HepG2 (cell line): ENCODE measurements around the gene BBLN. TPM values are rescaled to one million over a fixed set of nuclear protein-coding genes. Genes with fewer than 3 reads are reported as not detected.

Experiments
- E2F5 ChIP-seq: sonication (generic); formaldehyde crosslinking; conservative IDR thresholded peaks from 2 replicates; pipeline ENCODE4 v1.4.0; 2020; ENCODE audit warnings: missing genetic modification reagents
- HMGXB4 ChIP-seq, 2 experiments: sonication (generic) in 1 of 2; formaldehyde crosslinking in 1 of 2; IDR thresholded peaks; 2 replicates each; pipeline versions ENCODE4 v1.4.0 to v1.6.1; 2018 to 2020; ENCODE audit warnings: missing genetic modification reagents in 2 of 2, borderline replicate concordance in 1 of 2, low read depth in 1 of 2, mild to moderate bottlenecking in 1 of 2, missing biosample characterization in 1 of 2
- HNF1B ChIP-seq: sonication (generic); formaldehyde crosslinking; IDR thresholded peaks from 2 replicates; pipeline ENCODE4 v1.5.1; 2020; ENCODE audit warnings: mild to moderate bottlenecking, moderate library complexity, missing genetic modification reagents
- MAX ChIP-seq: IDR thresholded peaks from 2 replicates; pipeline ENCODE4 v1.6.1; 2012; ENCODE audit warnings: inconsistent platforms
- NR2F6 ChIP-seq, 2 experiments: IDR thresholded peaks; 2 replicates each; pipeline ENCODE4 v1.6.1; 2016; ENCODE audit warnings: antibody characterized with exemption in 1 of 2, mild to moderate bottlenecking in 1 of 2
- PITX1 ChIP-seq: sonication (generic); formaldehyde crosslinking; IDR thresholded peaks from 2 replicates; pipeline ENCODE4 v1.5.1; 2020; ENCODE audit warnings: mild to moderate bottlenecking, missing genetic modification reagents
- SAP130 ChIP-seq: IDR thresholded peaks from 2 replicates; pipeline ENCODE4 v1.6.1; 2016; ENCODE audit warnings: low read depth
- SETDB1 ChIP-seq: sonication (generic); formaldehyde crosslinking; IDR thresholded peaks from 2 replicates; pipeline ENCODE4 v1.5.1; 2020; ENCODE audit warnings: missing genetic modification reagents, mild to moderate bottlenecking, borderline replicate concordance
- ZNF160 ChIP-seq: sonication (generic); formaldehyde crosslinking; IDR thresholded peaks from 2 replicates; pipeline ENCODE4 v1.8.0; 2022; ENCODE audit warnings: mild to moderate bottlenecking, inconsistent platforms, missing genetic modification reagents
- ZNF335 ChIP-seq: sonication (generic); formaldehyde crosslinking; IDR thresholded peaks from 2 replicates; pipeline ENCODE4 v1.4.0; 2020; ENCODE audit warnings: missing genetic modification reagents
- ZNF501 ChIP-seq: sonication (generic); formaldehyde crosslinking; IDR thresholded peaks from 2 replicates; pipeline ENCODE4 v1.5.1; 2020; ENCODE audit warnings: mild to moderate bottlenecking, moderate library complexity, missing genetic modification reagents
- ZNF788 ChIP-seq: sonication (generic); formaldehyde crosslinking; IDR thresholded peaks from 2 replicates; pipeline ENCODE4 v1.5.0; 2020; ENCODE audit warnings: mild to moderate bottlenecking, missing genetic modification reagents, borderline replicate concordance
- polyA plus RNA-seq, 8 experiments: library from polyadenylated mRNA; depleted of rRNA in 3 of 8; stranded (reverse) in 7 of 8; unstranded in 1 of 8; fragments of >200 nt; fragmentation: Illumina TruSeq in 4 of 8; extraction: Trizol in 4 of 8; gene quantifications; 2 replicates each; pipeline versions ENCODE4 v1.2.1 to v1.2.3, GENCODE V29; 2011 to 2016; ENCODE audit warnings: low read depth in 4 of 8, missing spikeins in 1 of 8, mixed read lengths in 1 of 8; ENCODE audit not compliant: insufficient read depth in 1 of 8
- total RNA-seq, 5 experiments: library from RNA; depleted of rRNA; stranded (reverse); fragments of >200 nt; fragmentation: Illumina TruSeq; extraction: Trizol; gene quantifications; 2 replicates each; pipeline ENCODE4 v1.2.3, GENCODE V29; 2016; ENCODE audit warnings: low read depth in 1 of 5
- TF ChIP-seq, protein P1 (sequence below): sonication (generic); IDR thresholded peaks from 2 replicates; pipeline ENCODE4 v1.6.1; 2016; ENCODE audit warnings: low read depth, borderline replicate concordance

Gene BBLN
- total and polyA plus RNA-seq, 2 of the 13 experiments (the other 11 are each of a cell fraction or from before 2014, with no cell fraction given): 27.6 to 33.1 TPM

GRCh38 chr9:128150594-128151308, 9.3 kb upstream of the BBLN start (continued):
- TF ChIP-seq E2F5 (CRISPR knock-in tag) (no peak), HMGXB4 (CRISPR knock-in tag; IDR thresholded peaks at IDR 0.05; ENCODE audit: borderline replicate concordance in 1 of 2, low read depth in 1 of 2) (0 out of 4 replicates have a peak, but pooled peaks have one; percentile 21 to 31), MAX (0 out of 2 replicates have a peak, but pooled peaks have one; percentile 31), ZNF335 (CRISPR knock-in tag) (no peak), ZNF788 (CRISPR knock-in tag) (peak; percentile 40; the same call in 1 of the 2 replicates), SAP130 (CRISPR knock-in tag) (0 out of 2 replicates have a peak, but pooled peaks have one; percentile 15), ZNF160 (CRISPR knock-in tag) (no peak), PITX1 (CRISPR knock-in tag) (0 out of 2 replicates have a peak, but pooled peaks have one; percentile 37), ZNF501 (CRISPR knock-in tag) (0 out of 2 replicates have a peak, but pooled peaks have one; percentile 40), NR2F6 (IDR thresholded peaks at IDR 0.05) (no peak), NR2F6 (CRISPR knock-in tag; IDR thresholded peaks at IDR 0.05) (peak; percentile 50; the same call in 1 of the 2 replicates), SETDB1 (CRISPR knock-in tag) (0 out of 2 replicates have a peak, but pooled peaks have one; percentile 55), HNF1B (CRISPR knock-in tag) (peak; percentile 28; the same call in 1 of the 2 replicates)
- TF ChIP-seq, protein P1, sequence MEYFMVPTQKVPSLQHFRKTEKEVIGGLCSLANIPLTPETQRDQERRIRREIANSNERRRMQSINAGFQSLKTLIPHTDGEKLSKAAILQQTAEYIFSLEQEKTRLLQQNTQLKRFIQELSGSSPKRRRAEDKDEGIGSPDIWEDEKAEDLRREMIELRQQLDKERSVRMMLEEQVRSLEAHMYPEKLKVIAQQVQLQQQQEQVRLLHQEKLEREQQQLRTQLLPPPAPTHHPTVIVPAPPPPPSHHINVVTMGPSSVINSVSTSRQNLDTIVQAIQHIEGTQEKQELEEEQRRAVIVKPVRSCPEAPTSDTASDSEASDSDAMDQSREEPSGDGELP: 0 out of 2 replicates have a peak, but pooled peaks have one; percentile 23
